ENCODE measurements around the gene CDK11B.

The CDK11B gene

GRCh38 chr1:1626207-1627141 is 32.3 kb downstream of the CDK11B start:
- DNase-seq: no peak

GRCh38 chr1:1625824-1626206 is 33.0 kb downstream of the CDK11B start:
- DNase-seq: no peak

GRCh38 chr1:1625404-1625775 is 33.4 kb downstream of the CDK11B start:
- no peak for DNase-seq

- no peak for DNase-seq
These were observed 34.1 kb downstream of the CDK11B start for GRCh38 chr1:1624443-1625403.

GRCh38 chr1:1623631-1624442 is 35.0 kb downstream of the CDK11B start:
- DNase-seq: no peak

- no peak for DNase-seq
These were observed 35.6 kb downstream of the CDK11B start for GRCh38 chr1:1623181-1623630.

- DNase-seq: no peak
These were observed 36.1 kb downstream of the CDK11B start for GRCh38 chr1:1622788-1623094.

GRCh38 chr1:1622010-1622787 is 36.6 kb downstream of the CDK11B start:
- no peak for DNase-seq

GRCh38 chr1:1621173-1622009 is 37.4 kb downstream of the CDK11B start:
- no peak for DNase-seq

- DNase-seq: no peak
These were observed 38.2 kb downstream of the CDK11B start for GRCh38 chr1:1620433-1621139.

- DNase-seq: no peak
These were observed 38.9 kb downstream of the CDK11B start for GRCh38 chr1:1619917-1620361.

GRCh38 chr1:1618396-1619068 is 40.3 kb downstream of the CDK11B start:
- no peak for DNase-seq

GRCh38 chr1:1617925-1618324 is 40.9 kb downstream of the CDK11B start:
- no peak for DNase-seq

GRCh38 chr1:1617516-1617915 is 41.3 kb downstream of the CDK11B start:
- no peak for DNase-seq

GRCh38 chr1:1616838-1617237 is 42.0 kb downstream of the CDK11B start:
- no peak for DNase-seq

- no peak for DNase-seq
These were observed 42.6 kb downstream of the CDK11B start for GRCh38 chr1:1616045-1616790.

- DNase-seq: peak; percentile 94 to 98
These were observed 43.4 kb downstream of the CDK11B start, which contains the start of gene MIB2 for GRCh38 chr1:1615256-1616044. Gene MIB2 (plus strand): TSS chr1:1615500. CDS start chr1:1623453, 7,953 bp downstream.

GRCh38 chr1:1614954-1615255 is 43.9 kb downstream of the CDK11B start:
- no peak for DNase-seq

All from NCI-H524 (cell line).